Measurements from ENCODE around the gene SLC38A4.

Gene SLC38A4

GRCh38 chr12:46831335-46832129 is 5.7 kb upstream of the SLC38A4 start:
- Histone ChIP-seq H3K27me3 (peaks cover 0 to 21% of the 10 kb centered on the region in 2 donors), H3K4me1 (peaks cover 0 to 17% (median 15%) of the 10 kb centered on the region in 4 donors), H3K36me3 (no peaks in the 10 kb centered on the region), H3K9me3 (no peaks in the 10 kb centered on the region), H3K27ac (peak overlapping the region in 1 of 2 donors; percentile 9), H3K4me3 (peak overlapping the region; percentile 49 to 59)
- TF ChIP-seq, protein P1, sequence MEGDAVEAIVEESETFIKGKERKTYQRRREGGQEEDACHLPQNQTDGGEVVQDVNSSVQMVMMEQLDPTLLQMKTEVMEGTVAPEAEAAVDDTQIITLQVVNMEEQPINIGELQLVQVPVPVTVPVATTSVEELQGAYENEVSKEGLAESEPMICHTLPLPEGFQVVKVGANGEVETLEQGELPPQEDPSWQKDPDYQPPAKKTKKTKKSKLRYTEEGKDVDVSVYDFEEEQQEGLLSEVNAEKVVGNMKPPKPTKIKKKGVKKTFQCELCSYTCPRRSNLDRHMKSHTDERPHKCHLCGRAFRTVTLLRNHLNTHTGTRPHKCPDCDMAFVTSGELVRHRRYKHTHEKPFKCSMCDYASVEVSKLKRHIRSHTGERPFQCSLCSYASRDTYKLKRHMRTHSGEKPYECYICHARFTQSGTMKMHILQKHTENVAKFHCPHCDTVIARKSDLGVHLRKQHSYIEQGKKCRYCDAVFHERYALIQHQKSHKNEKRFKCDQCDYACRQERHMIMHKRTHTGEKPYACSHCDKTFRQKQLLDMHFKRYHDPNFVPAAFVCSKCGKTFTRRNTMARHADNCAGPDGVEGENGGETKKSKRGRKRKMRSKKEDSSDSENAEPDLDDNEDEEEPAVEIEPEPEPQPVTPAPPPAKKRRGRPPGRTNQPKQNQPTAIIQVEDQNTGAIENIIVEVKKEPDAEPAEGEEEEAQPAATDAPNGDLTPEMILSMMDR (IDR thresholded peaks at IDR 0.05) = no peak
- DNase-seq = no peak
- intact Hi-C loops (cut with DNase I; ENCODE audit: low total_unique reads) = no loop called here

GRCh38 chr12:46830731-46831334 is 5.0 kb upstream of the SLC38A4 start:
- H3K4me1 ChIP-seq = peaks cover 0 to 21% (median 16%) of the 10 kb centered on the region in 4 donors
- TF ChIP-seq, protein P1 (IDR thresholded peaks at IDR 0.05) = no peak
- no peaks in the 10 kb centered on the region for H3K36me3 ChIP-seq
- H3K4me3 ChIP-seq = peak overlapping the region; percentile 49 to 59
- H3K9me3 ChIP-seq = no peaks in the 10 kb centered on the region
- no peak for DNase-seq
- peaks cover 0 to 21% of the 10 kb centered on the region in 2 donors for H3K27me3 ChIP-seq
- H3K27ac ChIP-seq = no peak overlapping the region
- intact Hi-C loops (cut with DNase I; ENCODE audit: low total_unique reads) = no loop called here

GRCh38 chr12:46824709-46825108 is 1.1 kb downstream of the SLC38A4 start:
- Histone ChIP-seq H3K4me1 (peaks cover 0 to 10% (median 3%) of the 10 kb centered on the region in 4 donors), H3K27ac (no peak overlapping the region), H3K27me3 (no peaks in the 10 kb centered on the region), H3K4me3 (no peak overlapping the region), H3K9me3 (no peaks in the 10 kb centered on the region), H3K36me3 (no peaks in the 10 kb centered on the region)
- TF ChIP-seq, protein P1 (IDR thresholded peaks at IDR 0.05) = no peak
- intact Hi-C loops (cut with DNase I; ENCODE audit: low total_unique reads) = no loop called here
- DNase-seq = no peak

DNA sequence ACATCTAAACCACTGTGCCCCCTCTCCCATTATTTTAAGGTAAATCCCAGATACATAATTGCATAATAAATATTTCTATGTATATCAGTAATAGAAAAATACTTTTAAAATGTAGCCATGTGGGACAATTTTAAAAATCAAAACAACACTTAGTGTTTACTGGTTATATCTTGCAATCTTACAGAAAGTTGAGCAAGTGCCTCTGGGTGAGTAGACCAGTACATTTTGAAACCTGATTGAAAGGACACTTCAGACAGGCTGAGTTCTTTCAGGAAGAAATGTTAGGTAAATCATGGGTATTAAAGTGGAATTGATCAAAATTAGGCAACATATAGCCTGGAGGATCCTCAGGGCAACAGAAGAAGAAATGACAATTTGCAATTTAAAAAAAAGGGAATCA is 7.2 kb downstream of the SLC38A4 start:
- TF ChIP-seq, protein P1 (IDR thresholded peaks at IDR 0.05) = no peak
- H3K36me3 ChIP-seq = no peaks in the 10 kb centered on the region
- DNase-seq = no peak
- H3K4me1 ChIP-seq = peaks cover 0 to 10% (median 0%) of the 10 kb centered on the region in 4 donors
- no peak overlapping the region for H3K4me3 ChIP-seq
- no peak overlapping the region for H3K27ac ChIP-seq
- H3K9me3 ChIP-seq = no peaks in the 10 kb centered on the region
- H3K27me3 ChIP-seq = no peaks in the 10 kb centered on the region
- intact Hi-C loops (cut with DNase I; ENCODE audit: low total_unique reads) = no loop called here

- peaks cover 0 to 10% (median 0%) of the 10 kb centered on the region in 4 donors for H3K4me1 ChIP-seq
- no peaks in the 10 kb centered on the region for H3K9me3 ChIP-seq
- H3K4me3 ChIP-seq = no peak overlapping the region
- no peaks in the 10 kb centered on the region for H3K36me3 ChIP-seq
- H3K27me3 ChIP-seq = no peaks in the 10 kb centered on the region
- TF ChIP-seq, protein P1 (IDR thresholded peaks at IDR 0.05) = no peak
- intact Hi-C loops (cut with DNase I; ENCODE audit: low total_unique reads) = no loop called here
- DNase-seq = no peak
- no peak overlapping the region for H3K27ac ChIP-seq
These were observed 10.0 kb downstream of the SLC38A4 start for GRCh38 chr12:46815809-46816208.
